PFSK-1 (cell line): ENCODE measurements around the gene LGALS1.

Source experiments
- FOXP2 ChIP-seq: optimal IDR thresholded peaks from 2 replicates; pipeline ENCODE3; 2011; ENCODE audit warnings: borderline replicate concordance, control low read depth, inconsistent platforms; ENCODE audit not compliant: insufficient read depth; ENCODE audit errors: extremely low read length, extremely low read depth
- POLR2AphosphoS5 ChIP-seq: IDR thresholded peaks from 2 replicates; pipeline ENCODE4 v1.6.1; 2012; ENCODE audit warnings: low read depth, mild to moderate bottlenecking, control low read depth, low read length, moderate library complexity
- REST ChIP-seq, 2 experiments: IDR thresholded peaks; 2 replicates each; pipeline versions ENCODE4 v1.6.1 to v1.8.0; 2011 to 2012; ENCODE audit warnings: low read depth in 2 of 2, low read length in 2 of 2, control low read depth in 1 of 2, inconsistent platforms in 1 of 2, mild to moderate bottlenecking in 1 of 2, moderate library complexity in 1 of 2; ENCODE audit not compliant: insufficient read depth in 1 of 2
- SIN3A ChIP-seq: IDR thresholded peaks from 2 replicates; pipeline ENCODE4 v1.6.1; 2012; ENCODE audit warnings: mild to moderate bottlenecking, low read length, moderate library complexity, borderline replicate concordance; ENCODE audit not compliant: insufficient read depth
- TAF1 ChIP-seq: IDR thresholded peaks from 2 replicates; pipeline ENCODE4 v1.6.1; 2012; ENCODE audit warnings: low read length, control low read depth, borderline replicate concordance; ENCODE audit not compliant: insufficient read depth

LGALS1 gene

DNA sequence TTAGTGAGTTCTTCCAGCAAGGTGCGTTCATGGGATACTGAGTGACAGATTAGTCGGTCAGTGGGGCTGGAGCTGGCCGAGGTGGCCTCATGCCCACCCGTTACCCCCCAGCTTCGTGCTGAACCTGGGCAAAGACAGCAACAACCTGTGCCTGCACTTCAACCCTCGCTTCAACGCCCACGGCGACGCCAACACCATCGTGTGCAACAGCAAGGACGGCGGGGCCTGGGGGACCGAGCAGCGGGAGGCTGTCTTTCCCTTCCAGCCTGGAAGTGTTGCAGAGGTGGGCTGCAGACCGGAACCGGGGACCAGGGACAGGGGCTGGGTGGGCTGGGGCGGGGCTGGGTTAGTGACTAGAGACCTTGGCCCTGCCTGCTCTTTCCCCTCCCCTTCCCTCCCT is 2.9 kb downstream of the LGALS1 start:
- TF ChIP-seq POLR2AphosphoS5: 0 out of 2 replicates have a peak, but pooled peaks have one; percentile 62
- no peak for TF ChIP-seq TAF1

DNA sequence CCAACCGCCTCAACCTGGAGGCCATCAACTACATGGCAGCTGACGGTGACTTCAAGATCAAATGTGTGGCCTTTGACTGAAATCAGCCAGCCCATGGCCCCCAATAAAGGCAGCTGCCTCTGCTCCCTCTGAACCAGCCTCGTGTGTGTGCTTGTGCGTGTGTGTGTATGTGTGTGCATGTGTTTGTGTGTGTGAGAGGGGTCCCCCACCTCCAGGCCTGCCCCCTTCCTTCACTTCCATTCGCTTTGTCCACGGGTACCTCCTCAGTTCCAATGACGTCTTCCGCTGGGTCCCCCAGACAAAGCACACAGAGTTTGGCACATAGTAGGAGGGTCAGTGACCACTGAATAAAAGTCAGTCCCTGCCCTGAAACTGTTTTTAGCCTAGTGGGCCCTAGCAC is 4.2 kb downstream of the LGALS1 start:
- TF ChIP-seq SIN3A (no peak), TAF1 (no peak), POLR2AphosphoS5 (no peak), FOXP2 (no peak), REST (IDR thresholded peaks at IDR 0.05; ENCODE audit: insufficient read depth in 1 of 2, low read depth in 2 of 2, low read length in 2 of 2) (no peak)

GRCh38 chr22:37680191-37680851 is 4.9 kb downstream of the LGALS1 start:
- TF ChIP-seq SIN3A (0 out of 2 replicates have a peak, but pooled peaks have one; percentile 46), TAF1 (no peak), FOXP2 (no peak), REST (IDR thresholded peaks at IDR 0.05; ENCODE audit: insufficient read depth in 1 of 2, low read depth in 2 of 2, low read length in 2 of 2) (no peak), POLR2AphosphoS5 (peak; percentile 88)

DNA sequence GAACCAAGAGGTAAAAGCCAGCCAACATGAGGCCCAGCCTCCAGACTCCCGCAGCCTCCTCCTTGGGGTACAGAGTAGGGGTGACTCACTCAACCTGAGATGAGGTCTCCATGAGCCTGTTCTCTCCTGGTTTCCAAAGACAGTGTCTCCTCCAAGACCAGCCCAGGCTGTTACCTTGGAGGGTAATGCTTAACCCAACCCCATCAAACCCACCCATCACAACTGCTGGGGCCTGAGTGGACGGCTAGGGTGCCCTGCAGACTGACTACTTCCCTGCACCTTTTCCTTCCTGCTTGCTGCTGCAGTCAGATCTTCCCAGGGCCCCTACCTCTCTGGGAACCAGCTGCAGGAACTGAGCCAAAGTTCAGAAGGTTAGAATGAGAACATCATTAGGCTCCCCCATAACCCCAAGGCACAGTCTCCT is 5.6 kb downstream of the LGALS1 start:
- TF ChIP-seq FOXP2: no peak
- no peak for TF ChIP-seq SIN3A
- TF ChIP-seq POLR2AphosphoS5: no peak; the same call in 1 of the 2 replicates
- no peak for TF ChIP-seq TAF1
- no peak for TF ChIP-seq REST (IDR thresholded peaks at IDR 0.05; ENCODE audit: insufficient read depth in 1 of 2, low read depth in 2 of 2, low read length in 2 of 2)

DNA sequence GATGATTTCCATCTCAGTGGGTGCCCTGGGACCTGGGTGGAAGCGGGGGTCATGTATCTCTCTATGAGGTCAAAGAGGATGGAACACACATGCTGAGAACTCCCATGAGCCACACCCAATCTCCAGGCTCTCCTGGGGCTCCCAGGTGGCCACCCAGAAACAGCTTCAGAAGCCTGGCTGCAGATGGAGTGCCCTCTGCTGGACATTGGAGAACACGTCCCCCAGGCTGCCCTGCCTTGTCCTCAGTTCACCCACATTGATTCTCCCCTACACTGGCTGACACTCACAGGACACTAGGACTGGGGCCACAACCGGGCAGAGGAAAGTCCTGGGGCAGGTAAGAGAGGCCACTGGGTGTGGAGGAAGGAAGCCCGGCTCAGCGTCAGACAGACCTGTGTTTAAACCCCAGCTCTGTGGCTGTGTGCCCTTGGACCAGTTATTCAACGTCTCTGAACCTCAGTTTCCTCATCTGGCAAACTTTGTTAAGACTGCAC is 6.2 kb downstream of the LGALS1 start:
- TF ChIP-seq SIN3A (no peak), REST (IDR thresholded peaks at IDR 0.05; ENCODE audit: insufficient read depth in 1 of 2, low read depth in 2 of 2, low read length in 2 of 2) (no peak), POLR2AphosphoS5 (no peak), FOXP2 (no peak), TAF1 (no peak)
